Glomerular endothelial cell (primary cell): Measurements from ENCODE around the gene CD244. TPM values are rescaled to one million over a fixed set of nuclear protein-coding genes. Genes with fewer than 3 reads are reported as not detected.
"Not testable (repeated sequence)": the region's sequence is repeated elsewhere in the genome, so short reads cannot be mapped to it uniquely, and the experiment has no call there.

Source experiments
- DNase-seq: peaks from one replicate; pipeline ENCODE4 v3.0.0-alpha.2; 2011; ENCODE audit warnings: low read depth, low spot score; ENCODE audit errors: extremely low read depth
- total RNA-seq: library from RNA; depleted of rRNA; stranded (reverse); fragments of >200 nt; gene quantifications from 2 replicates; pipeline ENCODE4 v1.2.3, GENCODE V29; 2015

Gene CD244
- total RNA-seq, 1 donor from 2014 or later = not detected

DNA sequence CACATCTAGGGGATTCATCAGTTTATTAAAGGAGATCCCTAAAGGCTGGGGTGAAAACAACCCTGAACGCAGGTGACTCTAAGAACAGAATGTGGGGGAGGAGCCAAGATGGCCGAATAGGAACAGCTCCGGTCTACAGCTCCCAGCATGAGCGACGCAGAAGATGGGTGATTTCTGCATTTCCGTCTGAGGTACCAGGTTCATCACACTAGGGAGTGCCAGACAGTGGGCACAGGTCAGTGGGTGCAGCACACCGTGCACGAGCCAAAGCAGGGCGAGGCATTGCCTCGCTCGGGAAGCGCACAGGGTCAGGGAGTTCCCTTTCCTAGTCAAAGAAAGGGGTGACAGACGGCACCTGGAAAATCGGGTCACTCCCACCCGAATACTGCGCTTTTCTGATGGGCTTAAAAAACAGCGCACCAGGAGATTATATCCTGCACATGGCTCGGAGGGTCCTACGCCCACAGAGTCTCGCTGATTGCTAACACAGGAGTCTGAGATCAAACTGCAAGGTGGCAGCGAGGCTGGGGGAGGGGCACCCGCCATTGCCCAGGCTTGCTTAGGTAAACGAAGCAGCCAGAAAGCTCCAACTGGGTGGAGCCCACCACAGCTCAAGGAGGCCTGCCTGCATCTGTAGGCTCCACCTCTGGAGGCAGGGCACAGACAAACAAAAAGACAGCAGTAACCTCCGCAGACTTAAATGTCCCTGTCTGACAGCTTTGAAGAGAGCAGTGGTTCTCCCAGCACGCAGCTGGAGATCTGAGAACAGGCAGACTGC, 79.5 kb downstream of the CD244 start:
- DNase-seq = not testable (repeated sequence)

DNA sequence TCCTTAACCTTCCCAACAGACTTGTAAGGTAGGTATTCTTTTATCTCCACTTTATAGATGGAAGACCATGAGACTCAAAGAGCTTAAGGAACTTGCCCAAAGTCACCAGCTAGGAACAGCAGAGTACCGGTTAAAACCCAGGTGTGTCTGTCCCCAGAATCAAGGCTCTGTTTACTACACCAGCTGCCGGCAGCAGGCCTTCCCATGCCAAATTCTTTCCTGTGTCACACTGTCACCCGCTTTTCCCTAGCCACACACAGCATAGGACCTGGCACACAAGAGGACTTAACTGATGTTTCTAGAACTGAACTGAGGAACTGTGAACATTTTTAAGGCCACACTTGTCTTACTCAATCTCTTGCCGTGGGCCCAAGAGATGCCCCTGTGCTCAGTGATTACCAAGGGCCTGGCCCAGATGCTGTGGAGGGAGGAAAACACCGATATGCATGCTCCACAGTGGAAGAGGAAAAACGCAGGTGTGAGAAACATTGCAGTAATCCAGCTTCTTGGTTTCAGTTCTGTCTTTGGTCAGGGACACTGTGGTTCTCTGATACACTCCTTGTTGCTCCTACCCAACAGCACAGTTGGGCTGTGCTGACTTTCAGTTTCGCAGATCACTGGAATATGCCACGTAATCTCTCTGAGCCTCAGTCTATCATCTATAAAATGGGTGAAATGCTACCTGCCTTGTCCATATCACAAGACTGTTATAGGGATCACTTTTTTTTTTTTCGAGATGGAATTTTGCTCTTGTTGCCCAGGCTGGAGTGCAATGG, 80.6 kb downstream of the CD244 start:
- DNase-seq = no peak

DNA sequence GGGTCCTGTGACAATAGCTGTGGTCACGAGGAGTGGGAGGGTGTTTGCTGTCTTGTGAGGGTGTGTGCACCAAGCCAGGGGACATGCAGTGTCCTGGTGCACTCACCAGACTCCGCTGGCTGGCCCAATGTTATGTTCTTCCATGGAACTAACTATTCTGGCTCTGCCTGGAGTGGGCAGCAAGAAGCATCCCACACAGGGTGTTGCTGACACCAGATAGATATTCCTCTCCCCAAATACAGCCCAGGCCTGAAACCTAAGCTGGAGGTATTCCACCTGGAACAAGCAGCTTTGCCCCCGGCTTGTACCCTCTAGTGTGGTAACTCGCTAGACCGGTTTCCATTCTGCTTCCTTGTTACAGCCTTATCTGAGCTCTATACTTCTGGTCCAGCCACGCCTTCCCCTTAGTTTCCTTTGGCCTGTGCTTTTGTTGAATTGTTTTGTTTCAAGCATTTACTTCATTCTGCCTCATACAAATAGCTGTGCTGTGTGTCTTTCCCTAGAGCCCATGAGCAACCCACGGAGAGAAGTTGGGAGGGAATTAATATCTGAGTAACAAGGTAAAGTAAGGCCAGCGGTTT, 81.4 kb downstream of the CD244 start:
- DNase-seq = no peak

DNA sequence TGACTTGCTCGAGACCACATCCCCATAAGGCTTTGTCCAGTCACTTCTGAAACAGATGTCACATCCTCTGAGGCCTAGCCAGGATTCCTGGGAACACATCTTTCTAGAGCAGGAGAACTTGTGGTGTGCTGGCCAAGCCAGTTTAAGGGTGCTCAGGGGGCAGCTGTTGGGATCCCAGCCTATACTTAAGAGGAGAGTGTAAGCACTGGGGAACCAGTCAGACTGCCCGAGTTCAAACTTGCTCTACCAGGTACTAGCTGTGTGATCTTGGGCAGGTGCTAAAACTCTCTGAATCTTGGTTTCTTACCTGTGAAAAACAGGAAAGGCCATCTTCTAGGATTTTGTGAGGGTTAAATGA, 82.3 kb downstream of the CD244 start:
- DNase-seq = no peak

Other genes starting within 250 kb of the CD244 start
- not detected in 2 replicates for gene SLAMF1, start 215.8 kb downstream of the CD244 start, total RNA-seq
- not detected in 2 replicates for gene CD48, start 151.1 kb downstream of the CD244 start, total RNA-seq
- not detected in 2 replicates for gene SLAMF7, start 123.6 kb downstream of the CD244 start, total RNA-seq
- gene LY9, start 66.7 kb downstream of the CD244 start, total RNA-seq = not detected in 2 replicates
- gene ITLN1, start 22.3 kb upstream of the CD244 start, total RNA-seq = not detected in 2 replicates
- gene ITLN2, start 91.9 kb upstream of the CD244 start, total RNA-seq = not detected in 2 replicates
- gene F11R, start 158.3 kb upstream of the CD244 start, total RNA-seq = 133 and 134 TPM in 2 replicates
- 0.82 and 7.1 TPM in 2 replicates for gene TSTD1, start 176.1 kb upstream of the CD244 start, total RNA-seq
- gene USF1, start 183.1 kb upstream of the CD244 start, total RNA-seq = 56.8 and 68.4 TPM in 2 replicates
- not detected in 2 replicates for gene ARHGAP30, start 207.0 kb upstream of the CD244 start, total RNA-seq
- gene NECTIN4, start 226.7 kb upstream of the CD244 start, total RNA-seq = 0.76 TPM in 1 of 2 replicates, not detected in the other
- 5.3 and 7.2 TPM in 2 replicates for gene KLHDC9, start 235.5 kb upstream of the CD244 start, total RNA-seq